Anterior cingulate cortex (tissue), 58 donors: ENCODE data around the gene ABTB2.

ENCODE experiments used
- DNase-seq, 58 donors: peaks; one replicate each; lab custom pipeline; 2025; lab: John Stamatoyannopoulos, UW

Gene ABTB2

GRCh38 chr11:34268906-34269430 is 88.8 kb downstream of the ABTB2 start:
- no peak for DNase-seq

DNA sequence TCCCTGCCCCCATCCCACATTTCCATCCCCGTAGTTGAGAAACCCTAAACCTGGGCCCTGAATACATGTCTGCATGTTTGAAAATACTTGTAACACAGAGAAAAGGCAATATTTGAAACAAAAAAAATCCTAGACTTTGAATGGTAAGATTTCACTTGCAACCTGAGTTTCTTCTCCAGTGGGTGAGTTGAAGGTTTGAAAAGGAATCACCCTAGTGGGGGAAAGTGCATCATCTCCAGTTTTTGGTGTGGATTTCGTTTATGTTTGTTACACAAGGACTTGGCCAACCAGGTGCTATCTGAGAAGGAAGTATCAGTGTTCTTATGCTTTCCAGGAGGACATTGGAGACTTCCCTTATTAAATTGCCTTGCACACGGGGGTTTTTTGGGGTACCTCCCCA is 90.4 kb downstream of the ABTB2 start:
- no peak for DNase-seq

DNA sequence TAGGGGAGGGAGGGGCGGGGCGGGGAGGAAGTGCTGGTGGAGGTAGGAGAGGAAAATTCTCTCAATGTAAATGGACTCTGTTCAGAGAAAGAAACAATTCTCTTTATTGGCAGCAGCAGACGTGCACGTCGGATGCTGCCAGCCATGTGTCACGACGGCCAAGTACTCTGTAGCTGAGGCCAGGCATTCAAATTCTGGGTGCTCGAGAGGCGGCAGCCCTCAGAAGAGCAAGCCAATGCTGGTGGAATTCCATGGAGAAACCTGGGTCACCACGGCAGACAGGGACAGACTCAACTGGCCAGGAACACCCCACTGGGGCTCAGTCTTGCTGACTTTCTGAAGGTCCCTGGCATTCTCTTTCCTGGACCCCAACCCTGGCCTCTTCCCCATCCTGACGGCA is 90.8 kb downstream of the ABTB2 start:
- DNase-seq, result peak in 48 of 58 donors; percentile 12 to 79 (median 38)

DNA sequence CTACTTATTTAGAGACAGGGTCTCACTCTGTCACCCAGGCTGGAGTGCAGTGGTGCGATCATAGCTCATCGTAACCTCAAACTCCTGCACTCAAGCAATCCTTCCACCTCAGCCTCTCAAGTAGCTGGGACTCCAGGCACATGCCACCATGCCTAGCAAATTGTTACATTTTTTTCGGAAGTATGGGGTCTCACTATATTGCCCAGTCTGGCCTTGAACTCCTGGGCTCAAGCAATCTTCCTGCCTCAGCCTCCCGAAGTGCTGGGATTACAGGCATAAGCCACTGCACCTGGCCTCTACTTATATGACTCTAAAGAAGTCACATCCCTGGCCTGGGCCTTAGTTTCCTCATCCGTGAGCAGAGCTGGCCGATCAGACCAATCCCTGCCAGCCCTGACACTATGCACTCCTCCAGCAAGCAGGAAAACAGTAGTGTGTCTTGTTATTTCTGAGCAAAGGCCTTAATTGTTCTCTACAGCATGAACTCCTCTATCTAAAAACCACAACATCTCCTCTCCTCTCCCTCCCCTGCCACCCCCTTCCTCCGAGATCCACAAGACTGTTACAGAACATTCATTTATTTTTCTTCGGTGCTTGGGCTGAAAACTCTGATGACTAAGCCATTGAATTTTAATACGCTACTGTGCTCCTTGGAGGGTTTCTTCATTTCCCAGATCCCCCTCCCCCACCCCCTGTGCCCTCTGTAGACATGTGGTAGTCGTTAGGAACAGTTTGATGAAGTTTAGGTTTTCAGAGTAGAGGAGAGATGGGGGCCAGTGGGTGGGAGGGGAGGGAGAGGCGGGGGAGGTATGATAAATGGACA is 91.5 kb downstream of the ABTB2 start:
- DNase-seq, result peak in 36 of 58 donors; percentile 6 to 83 (median 44)

DNA sequence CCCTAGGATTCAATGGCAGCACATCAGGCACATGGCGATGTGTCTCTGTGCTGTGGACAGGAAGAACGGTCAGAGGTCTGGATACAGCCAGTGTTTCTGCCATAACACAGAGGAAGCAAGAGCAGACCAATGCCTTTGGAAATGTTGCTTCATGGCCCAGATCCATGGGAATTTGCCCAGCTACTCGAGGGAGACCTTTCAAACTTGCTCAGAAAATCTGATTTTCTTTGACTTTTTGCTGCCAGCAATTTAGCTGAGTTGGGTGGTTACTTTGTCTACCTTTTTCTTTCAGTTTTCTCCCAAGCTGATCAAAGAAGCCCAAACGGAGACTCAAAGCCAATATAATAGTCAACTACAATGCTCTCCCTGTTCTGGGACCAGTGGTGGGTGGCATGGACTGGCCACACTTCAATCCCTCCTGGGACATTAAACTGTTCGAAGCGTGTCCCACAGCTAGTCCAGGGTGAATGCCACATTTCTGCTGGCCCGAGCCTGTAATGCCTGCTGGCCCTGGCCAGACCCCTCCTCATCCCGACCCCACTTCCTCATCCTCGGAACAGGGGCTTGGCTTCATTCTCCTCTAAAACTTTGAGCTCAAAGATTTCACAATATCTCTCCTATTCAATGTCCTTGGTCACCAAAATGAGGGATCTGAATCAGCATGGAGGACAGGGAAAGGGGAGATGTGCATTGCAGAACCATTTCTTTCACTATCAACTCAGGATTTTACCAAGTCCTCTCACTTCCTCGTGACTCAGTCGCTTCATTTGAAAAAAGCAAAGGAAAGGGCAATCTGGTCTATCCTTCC is 93.3 kb downstream of the ABTB2 start:
- DNase-seq, result peak in 33 of 58 donors; percentile 6 to 77 (median 38)

DNA sequence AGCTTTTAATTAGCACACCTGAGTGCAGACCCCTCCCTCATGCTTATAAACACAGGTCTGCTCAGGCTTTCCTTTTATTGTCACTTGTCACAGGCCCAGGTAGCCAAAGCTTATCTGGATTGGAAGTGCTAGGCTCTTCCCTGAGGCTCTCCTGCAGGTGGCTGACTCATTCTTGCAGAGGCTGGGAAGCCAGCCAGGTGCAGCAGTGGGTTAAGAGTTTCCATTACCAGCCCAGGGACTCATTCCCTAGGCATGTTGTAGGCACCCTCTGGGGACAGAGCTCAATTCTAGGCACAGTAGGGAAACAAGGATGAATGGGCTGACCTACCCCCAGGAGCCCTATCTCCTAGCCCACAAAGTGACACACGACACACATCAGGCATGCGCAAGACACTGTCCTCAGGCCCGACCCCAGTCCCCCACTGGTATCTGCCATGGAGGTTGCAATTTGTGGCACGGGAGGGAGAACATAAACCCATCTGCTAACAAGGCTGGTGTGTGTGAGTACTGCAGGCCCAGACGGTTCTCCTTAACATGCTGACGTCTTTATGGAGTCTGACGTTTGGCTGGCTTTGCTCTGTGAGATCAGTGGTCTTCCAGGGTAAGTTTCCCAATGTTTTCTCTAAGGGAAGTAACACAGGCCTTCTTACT is 94.2 kb downstream of the ABTB2 start:
- DNase-seq, result peak in 4 of 58 donors; percentile 6 to 11 (median 7)

GRCh38 chr11:34262531-34263081 is 95.2 kb downstream of the ABTB2 start:
- DNase-seq, result peak in 23 of 58 donors; percentile 6 to 88 (median 41)

DNA sequence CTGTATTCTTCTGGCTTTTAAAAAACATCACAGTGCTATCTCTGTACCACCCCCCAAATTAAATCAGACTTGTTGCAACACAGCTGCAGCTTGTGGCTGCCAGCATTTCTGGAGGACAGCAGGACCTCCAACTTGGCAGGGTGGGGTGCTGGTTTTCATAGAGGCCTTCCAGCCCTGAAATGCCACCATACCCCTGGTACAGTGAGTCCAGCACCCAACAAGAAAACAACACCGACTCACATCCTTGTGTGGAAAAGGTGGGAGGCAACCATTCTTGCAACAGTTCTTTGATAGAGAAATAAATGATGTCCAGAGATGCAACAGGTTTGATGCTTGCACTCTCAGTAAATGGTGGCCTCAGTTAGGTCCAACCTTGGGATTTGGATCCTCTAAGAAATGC is 96.0 kb downstream of the ABTB2 start:
- DNase-seq, result peak in 27 of 58 donors; percentile 5 to 43 (median 19)

- no peak for DNase-seq
Measured at GRCh38 chr11:34261095-34261494, 96.7 kb downstream of the ABTB2 start.

GRCh38 chr11:34260072-34260575 is 97.7 kb downstream of the ABTB2 start:
- no peak for DNase-seq

- DNase-seq, result no peak
Measured at GRCh38 chr11:34259087-34259486, 98.7 kb downstream of the ABTB2 start.

GRCh38 chr11:34256626-34257025 is 101.2 kb downstream of the ABTB2 start:
- no peak for DNase-seq

DNA sequence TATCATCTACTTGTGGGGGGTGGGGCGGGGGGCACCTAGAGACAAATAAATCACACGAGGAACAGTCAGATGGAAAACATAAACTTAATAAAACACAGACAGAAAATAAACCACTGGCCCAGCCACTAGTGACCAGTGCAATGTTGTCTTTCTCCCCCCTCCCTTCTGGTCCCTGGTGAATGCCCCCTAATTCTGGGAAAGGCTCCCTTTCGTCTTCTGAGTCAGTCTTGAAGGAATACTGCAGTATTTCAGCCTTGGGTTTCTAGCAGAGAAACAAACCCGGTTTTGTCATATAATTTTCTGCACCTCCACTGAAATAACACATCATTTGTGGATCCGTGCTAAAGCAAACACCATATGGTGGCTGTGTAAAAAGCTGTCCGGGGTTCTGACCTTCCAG is 101.7 kb downstream of the ABTB2 start:
- no peak for DNase-seq

DNA sequence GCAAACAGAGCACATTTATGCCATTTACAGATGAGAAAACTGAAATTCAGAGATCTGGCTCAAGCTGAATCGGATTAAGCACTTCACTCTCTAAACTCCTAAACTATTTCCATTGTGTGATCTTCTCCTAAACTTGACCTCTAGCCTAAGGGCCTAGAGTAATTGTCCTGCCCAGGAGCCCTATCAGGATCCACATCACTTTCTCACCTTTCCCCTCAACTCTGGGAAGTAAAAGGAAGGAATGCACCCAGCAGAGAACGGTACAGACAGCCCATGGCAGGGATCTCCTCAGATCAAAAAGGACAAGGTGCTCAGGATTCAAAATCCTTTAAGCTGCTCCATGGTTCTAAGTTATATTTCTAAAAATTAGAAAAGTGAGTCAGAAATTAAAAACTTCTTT is 102.7 kb downstream of the ABTB2 start:
- DNase-seq, result no peak

DNA sequence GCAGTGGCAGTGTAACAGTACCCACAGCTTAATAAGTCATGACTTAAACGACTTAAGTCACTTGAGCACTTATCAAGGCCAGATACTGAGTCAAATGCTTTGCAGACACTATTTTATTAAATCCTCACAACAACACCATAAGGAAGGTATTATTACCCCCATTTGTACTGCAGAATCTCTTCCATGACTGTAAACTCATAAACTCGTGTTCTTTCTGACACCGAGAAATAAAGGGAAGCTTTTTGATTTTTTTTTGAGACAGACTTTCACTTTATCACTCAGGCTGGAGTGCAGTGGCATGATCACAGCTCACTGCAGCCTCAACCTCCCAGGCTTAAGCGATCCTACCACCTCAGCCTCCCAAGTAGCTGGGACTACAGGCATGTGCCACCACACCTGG is 103.8 kb downstream of the ABTB2 start:
- no peak for DNase-seq

- DNase-seq, result no peak
Measured at GRCh38 chr11:34252651-34253050, 105.2 kb downstream of the ABTB2 start.

DNA sequence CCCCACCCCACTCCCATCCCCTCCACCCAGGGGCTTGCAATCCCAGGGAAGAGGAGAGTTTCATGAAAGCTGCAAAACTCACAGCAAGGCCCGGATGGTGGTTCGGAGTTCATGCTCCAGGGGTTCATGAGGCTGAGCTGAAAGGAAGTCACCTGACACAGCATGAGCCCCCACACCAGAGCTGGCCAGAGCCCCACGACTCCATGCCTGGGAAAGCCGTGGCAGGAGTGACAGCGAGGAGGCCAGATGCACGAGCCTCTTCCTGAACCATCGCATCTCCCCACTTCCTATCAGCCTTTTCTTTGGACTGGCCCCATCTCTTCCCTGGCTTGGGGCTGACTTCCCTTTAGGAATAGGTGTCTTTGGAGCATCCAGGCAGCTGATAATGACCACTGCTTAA is 105.8 kb downstream of the ABTB2 start:
- DNase-seq, result no peak

- no peak for DNase-seq
Measured at GRCh38 chr11:34251589-34251980, 106.2 kb downstream of the ABTB2 start.

DNA sequence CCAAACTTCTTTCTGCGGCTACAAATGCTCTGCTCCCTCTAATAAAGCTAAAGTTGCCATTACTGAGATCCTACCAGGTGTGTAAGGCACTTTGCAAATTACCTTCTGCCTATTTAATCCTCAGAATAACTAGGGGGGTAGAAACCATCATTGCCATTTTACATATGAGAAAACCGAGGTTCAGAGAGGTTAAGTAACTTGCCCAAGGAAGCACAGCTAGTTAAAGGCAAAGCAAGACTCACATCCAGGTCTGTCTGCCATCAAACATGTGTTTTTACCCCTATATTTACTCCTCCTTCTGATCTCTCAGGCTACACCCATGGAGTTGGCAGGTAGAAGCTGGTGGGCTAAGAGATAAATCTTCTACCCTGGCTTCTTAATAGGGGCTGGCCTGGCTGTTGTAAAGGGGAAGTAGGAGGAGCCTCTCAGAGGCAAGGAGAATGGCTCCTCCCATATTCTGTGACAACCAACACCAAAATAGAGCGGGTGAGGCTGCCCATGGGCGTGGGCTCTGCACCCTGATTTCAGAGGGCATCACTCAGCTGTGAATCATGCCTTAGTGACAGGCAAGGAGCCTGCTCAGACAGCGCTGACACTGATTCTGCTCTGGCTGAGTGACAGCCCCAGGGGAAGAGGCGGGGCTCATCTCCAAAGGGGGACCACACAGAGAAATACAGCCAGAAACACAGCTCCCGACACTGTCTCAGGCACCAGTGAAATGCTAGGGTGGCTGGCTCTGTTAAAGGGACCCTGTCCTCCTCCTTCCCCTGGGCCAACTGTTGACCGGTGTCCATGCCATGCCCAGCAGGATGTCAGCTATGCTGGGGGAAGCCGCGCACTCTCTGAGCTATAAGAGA is 106.8 kb downstream of the ABTB2 start:
- peak in 37 of 58 donors; percentile 4 to 66 (median 23) for DNase-seq
